Measurements from ENCODE around the gene SUSD1.
"Not testable (repeated sequence)": the region's sequence is repeated elsewhere in the genome, so short reads cannot be mapped to it uniquely, and the experiment has no call there.

SUSD1 gene

DNA sequence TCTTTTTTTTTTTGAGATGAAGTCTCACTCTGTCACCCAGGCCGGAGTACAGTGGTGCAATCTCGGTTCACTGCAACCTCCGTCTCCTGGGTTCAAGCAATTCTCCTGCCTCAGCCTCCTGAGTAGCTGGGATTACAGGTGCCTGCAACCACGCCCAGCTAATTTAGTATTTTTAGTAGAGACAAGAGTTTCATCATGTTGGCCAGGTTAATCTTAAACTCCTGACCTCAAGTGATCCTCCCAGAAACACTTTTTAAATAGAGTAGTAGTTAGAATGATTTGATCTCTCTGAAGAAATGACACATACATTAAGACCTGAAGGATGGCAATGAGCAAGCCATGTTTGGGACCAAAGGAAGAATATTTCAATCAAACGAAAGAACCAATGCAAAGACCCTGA, 46.7 kb downstream of the SUSD1 start:
- DNase-seq, result not testable (repeated sequence)

DNA sequence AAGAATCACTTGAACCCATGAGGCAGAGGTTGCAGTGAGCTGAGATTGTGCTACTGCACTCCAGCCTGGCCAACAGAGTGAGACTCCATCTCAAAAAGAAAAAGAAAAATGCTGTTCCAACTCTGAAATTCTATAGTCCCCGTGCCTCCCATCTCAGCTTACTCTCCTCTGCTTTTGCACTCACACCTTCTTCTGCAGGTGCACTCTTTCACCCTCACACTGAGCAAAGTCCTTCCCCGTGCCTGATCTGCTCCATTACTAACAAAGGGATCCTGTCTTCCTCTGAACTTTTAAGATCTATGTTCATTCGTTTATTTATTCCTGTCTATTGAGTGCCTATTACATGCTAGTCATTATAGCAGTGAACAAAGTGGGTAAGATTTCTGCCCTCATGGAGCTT, 47.8 kb downstream of the SUSD1 start:
- DNase-seq, result no peak

- no peak for DNase-seq
Measured at GRCh38 chr9:112125951-112126388, 49.1 kb downstream of the SUSD1 start.

- no peak for DNase-seq
Measured at GRCh38 chr9:112124156-112124555, 50.9 kb downstream of the SUSD1 start.

GRCh38 chr9:112121633-112122032, 53.5 kb downstream of the SUSD1 start:
- no peak for DNase-seq

DNA sequence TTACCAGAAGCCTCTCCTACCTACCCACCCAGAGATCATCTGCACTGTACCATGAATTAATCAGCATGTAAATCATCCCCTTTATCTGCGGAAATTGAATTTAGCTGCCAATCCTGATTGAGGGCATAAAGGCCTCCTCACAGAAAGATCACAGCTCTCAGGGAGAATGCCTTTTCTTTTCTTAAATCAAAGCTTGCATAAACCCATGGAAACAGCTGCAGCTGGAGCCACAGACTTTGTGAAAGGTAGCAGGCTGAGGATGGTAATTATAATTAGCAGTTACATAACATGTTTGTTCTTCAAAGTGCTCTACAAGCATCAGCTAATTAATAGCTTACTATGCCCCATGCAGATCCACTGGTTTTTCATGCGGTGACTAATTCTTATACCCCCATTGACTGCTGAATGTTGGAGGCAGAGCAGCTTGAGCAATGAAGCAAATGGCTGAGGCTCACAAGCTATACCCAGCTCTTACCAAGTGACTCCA, 54.6 kb downstream of the SUSD1 start:
- no peak for DNase-seq

GRCh38 chr9:112120030-112120341, 55.1 kb downstream of the SUSD1 start:
- no peak for DNase-seq

GRCh38 chr9:112119225-112120029, 55.7 kb downstream of the SUSD1 start:
- peak; percentile 12 for DNase-seq

DNA sequence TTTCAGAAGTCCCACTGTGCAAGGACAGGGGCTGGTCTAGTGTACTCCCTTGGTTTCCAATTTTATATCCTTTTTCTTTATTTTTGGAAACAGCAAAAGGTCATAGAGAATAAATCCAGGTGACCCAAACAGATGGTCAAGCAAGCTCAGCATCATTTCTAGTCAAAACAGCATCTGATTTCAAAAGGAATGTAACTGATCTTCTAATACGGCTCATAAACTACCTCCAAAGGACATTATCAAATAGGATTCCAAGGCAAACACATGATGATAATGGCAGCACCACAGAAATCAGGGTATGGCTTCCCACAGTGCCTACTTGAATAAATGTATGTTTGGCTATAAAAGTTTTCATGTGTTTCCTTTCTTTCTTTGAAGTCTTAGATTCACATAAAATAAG, 57.1 kb downstream of the SUSD1 start:
- no peak for DNase-seq

- DNase-seq, result no peak
Measured at GRCh38 chr9:112115970-112116753, 58.9 kb downstream of the SUSD1 start.

- DNase-seq, result no peak
Measured at GRCh38 chr9:112115109-112115508, 60.0 kb downstream of the SUSD1 start.

GRCh38 chr9:112112941-112113681, 62.0 kb downstream of the SUSD1 start:
- peak; percentile 35 for DNase-seq

DNA sequence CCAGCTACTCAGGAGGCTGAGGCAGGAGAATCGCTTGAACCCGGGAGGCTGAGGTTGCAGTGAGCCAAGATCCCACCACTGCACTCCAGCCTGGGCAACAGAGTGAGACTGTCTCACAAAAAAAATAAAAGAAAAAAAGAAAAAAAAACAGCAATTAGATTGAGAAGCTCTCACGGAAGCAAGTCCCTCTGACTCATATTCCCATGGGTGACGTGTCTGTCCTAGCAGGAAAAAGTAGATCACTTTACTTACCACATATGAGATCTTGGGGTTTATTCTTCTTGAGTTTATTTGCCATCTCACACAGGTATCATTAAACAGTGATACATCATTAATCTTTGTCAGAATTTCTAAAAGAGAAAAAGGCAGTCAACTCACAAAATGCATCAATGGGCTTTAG, 62.6 kb downstream of the SUSD1 start:
- no peak for DNase-seq

DNA sequence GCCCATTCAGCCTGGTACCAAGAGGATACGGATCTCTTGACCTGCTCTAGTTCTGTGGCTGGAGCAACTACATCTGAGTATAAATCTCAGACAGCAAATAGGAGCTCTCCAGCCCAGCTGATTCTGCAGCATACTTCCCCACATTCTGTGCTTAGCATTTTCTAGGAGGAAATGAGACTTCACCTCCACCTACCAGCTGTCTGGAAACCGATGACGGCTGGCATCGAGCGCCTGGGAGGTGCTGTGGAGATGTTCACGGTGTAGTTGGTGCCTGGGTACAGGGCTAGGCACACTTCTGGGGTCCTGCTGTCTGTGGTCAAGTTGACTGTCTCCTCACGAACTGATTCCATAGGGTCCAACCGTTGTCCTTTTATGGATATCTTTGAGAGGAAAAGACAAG, 63.6 kb downstream of the SUSD1 start:
- DNase-seq, result no peak

GRCh38 chr9:112110777-112111113, 64.4 kb downstream of the SUSD1 start:
- DNase-seq, result no peak

DNA sequence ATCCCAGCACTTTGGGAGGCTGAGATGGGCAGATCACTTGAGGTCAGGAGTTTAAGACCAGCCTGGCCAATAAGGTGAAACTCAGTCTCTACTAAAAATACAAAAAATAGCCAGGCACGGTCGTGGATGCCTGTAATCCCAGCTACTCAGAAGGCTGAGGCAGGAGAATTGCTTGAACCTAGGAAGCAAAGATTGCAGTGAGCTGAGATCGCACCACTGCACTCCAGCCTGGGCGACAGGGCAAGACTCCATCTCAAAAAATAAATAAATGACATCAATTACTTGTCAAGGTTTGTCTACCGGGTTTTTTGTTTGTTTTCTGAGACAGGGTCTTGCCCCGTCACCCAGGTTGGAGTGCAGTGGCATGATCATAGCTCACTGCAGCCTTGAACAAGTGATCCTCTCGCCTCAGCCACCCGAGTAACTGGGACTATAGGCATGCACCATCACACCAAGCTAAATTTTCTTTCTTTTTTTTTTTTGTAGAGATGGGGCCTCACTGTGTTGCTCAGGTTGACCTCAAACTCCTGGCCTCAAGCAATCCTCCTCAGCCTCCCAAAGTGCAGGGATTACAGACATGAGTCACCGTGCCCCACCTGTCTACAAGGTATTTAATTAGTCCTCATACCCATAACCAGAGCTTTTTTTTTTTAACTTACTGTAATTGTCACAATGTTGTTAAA, 64.9 kb downstream of the SUSD1 start:
- no peak for DNase-seq

- no peak for DNase-seq
Measured at GRCh38 chr9:112104901-112105300, 70.2 kb downstream of the SUSD1 start.

DNA sequence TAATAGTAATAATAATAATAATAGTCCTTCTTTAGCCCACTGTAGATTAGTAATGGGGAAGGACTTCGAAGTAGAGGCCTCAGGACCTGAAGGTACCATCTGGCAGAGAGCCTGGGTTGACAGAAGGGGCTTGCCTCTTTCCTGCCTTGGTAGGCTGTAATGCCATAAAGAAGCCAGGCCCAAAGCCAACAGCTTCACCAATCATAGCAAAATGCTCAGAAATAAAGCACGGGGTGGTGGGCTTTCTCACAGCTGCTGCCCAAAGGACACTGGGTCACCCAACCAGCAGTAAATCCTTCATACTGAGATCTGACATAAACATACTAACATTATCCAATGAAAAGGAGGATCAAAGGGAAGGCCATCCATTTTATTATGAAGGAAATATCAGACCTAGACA, 70.7 kb downstream of the SUSD1 start:
- no peak for DNase-seq

GRCh38 chr9:112103405-112103804, 71.7 kb downstream of the SUSD1 start:
- no peak for DNase-seq

GRCh38 chr9:112097712-112098688, 77.1 kb downstream of the SUSD1 start:
- DNase-seq, result peak; percentile 23

GRCh38 chr9:112094948-112095681, 80.0 kb downstream of the SUSD1 start:
- no peak for DNase-seq

Data from NCI-H226 (cell line).